Measurements from ENCODE around the gene RBM10. TPM values are rescaled to one million over a fixed set of nuclear protein-coding genes. Genes with fewer than 3 reads are reported as not detected.
A peak's percentile ranks its signal among the peaks of the same experiment; 100 is the strongest.

RBM10 gene
- total and polyA plus RNA-seq, 2 of the 13 experiments (the other 11 are each of a cell fraction or from before 2014, with no cell fraction given) = 15.9 to 43.1 TPM

DNA sequence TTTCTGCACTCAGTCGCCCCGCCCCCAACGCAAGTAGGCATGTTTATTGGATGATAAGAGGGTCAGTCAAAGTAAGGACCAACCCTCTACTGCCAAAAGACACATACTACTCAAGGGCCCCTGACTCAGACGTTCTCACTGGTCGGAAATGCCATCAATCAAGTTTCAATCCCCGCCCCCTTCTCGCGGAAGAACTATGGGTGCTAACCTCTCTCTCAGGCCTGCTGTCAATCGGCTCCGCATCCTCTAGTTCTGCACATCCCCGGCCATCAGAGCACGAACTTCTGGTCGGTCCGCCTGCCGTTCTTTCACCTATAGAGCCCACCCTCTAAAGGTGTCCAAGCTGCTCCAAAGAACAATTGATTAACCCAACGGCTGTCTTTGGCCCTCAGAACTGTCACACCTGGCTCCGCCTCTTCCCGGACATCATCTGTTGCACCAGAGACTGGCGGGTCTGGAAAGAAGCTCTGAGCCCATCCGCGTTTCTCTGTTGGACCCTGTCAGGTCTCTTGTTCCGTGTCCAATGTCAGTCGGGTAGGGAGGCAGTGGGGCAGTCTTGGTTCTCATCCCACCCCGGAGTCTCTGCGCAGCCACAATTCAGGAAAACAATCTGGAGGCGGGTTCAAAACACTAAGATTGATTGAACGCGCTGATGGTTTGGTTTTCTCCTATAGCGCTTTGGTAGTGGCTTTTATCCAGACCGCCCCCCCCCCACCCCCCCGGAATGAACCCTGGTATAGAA lies 15.7 kb upstream of the RBM10 start (continued):
- TF ChIP-seq TRAFD1 (CRISPR knock-in tag; IDR thresholded peaks at IDR 0.05; ENCODE audit: borderline replicate concordance) = no peak
- TF ChIP-seq ZBED4 (CRISPR knock-in tag; IDR thresholded peaks at IDR 0.05; ENCODE audit: borderline replicate concordance) = 0 out of 2 replicates have a peak, but pooled peaks have one; percentile 26
- TF ChIP-seq, protein P1, sequence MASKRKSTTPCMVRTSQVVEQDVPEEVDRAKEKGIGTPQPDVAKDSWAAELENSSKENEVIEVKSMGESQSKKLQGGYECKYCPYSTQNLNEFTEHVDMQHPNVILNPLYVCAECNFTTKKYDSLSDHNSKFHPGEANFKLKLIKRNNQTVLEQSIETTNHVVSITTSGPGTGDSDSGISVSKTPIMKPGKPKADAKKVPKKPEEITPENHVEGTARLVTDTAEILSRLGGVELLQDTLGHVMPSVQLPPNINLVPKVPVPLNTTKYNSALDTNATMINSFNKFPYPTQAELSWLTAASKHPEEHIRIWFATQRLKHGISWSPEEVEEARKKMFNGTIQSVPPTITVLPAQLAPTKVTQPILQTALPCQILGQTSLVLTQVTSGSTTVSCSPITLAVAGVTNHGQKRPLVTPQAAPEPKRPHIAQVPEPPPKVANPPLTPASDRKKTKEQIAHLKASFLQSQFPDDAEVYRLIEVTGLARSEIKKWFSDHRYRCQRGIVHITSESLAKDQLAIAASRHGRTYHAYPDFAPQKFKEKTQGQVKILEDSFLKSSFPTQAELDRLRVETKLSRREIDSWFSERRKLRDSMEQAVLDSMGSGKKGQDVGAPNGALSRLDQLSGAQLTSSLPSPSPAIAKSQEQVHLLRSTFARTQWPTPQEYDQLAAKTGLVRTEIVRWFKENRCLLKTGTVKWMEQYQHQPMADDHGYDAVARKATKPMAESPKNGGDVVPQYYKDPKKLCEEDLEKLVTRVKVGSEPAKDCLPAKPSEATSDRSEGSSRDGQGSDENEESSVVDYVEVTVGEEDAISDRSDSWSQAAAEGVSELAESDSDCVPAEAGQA (IDR thresholded peaks at IDR 0.05; ENCODE audit: low read depth) = no peak
- TF ChIP-seq, protein P1 (CRISPR knock-in tag; IDR thresholded peaks at IDR 0.05; ENCODE audit: borderline replicate concordance) = no peak
- TF ChIP-seq STAG1 (CRISPR knock-in tag; IDR thresholded peaks at IDR 0.05) = no peak
- TF ChIP-seq THAP9 (CRISPR knock-in tag; IDR thresholded peaks at IDR 0.05; ENCODE audit: borderline replicate concordance) = no peak
- TF ChIP-seq, protein P2, sequence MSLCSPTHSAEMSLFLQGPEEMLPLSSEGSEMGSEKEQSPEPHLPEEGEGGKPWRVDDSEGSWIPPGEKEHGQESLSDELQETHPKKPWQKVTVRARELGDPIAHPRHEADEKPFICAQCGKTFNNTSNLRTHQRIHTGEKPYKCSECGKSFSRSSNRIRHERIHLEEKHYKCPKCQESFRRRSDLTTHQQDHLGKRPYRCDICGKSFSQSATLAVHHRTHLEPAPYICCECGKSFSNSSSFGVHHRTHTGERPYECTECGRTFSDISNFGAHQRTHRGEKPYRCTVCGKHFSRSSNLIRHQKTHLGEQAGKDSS (CRISPR knock-in tag; IDR thresholded peaks at IDR 0.05; ENCODE audit: borderline replicate concordance, low read depth) = no peak
- TF ChIP-seq PTBP1 (IDR thresholded peaks at IDR 0.05; ENCODE audit: low read depth, low read length, poor library complexity, severe bottlenecking) = no peak
- TF ChIP-seq, protein P3, sequence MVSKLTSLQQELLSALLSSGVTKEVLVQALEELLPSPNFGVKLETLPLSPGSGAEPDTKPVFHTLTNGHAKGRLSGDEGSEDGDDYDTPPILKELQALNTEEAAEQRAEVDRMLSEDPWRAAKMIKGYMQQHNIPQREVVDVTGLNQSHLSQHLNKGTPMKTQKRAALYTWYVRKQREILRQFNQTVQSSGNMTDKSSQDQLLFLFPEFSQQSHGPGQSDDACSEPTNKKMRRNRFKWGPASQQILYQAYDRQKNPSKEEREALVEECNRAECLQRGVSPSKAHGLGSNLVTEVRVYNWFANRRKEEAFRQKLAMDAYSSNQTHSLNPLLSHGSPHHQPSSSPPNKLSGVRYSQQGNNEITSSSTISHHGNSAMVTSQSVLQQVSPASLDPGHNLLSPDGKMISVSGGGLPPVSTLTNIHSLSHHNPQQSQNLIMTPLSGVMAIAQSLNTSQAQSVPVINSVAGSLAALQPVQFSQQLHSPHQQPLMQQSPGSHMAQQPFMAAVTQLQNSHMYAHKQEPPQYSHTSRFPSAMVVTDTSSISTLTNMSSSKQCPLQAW (CRISPR knock-in tag; IDR thresholded peaks at IDR 0.05) = no peak

All from HepG2 (cell line).